Islet of Langerhans (tissue), 1 donor: ENCODE results near the gene TMEM94.

ENCODE experiments used
- FAIRE-seq: peaks from one replicate; lab custom pipeline; 2011; peaks lifted over from hg19 to GRCh38; lab: Jason Lieb, UNC

The TMEM94 gene

DNA sequence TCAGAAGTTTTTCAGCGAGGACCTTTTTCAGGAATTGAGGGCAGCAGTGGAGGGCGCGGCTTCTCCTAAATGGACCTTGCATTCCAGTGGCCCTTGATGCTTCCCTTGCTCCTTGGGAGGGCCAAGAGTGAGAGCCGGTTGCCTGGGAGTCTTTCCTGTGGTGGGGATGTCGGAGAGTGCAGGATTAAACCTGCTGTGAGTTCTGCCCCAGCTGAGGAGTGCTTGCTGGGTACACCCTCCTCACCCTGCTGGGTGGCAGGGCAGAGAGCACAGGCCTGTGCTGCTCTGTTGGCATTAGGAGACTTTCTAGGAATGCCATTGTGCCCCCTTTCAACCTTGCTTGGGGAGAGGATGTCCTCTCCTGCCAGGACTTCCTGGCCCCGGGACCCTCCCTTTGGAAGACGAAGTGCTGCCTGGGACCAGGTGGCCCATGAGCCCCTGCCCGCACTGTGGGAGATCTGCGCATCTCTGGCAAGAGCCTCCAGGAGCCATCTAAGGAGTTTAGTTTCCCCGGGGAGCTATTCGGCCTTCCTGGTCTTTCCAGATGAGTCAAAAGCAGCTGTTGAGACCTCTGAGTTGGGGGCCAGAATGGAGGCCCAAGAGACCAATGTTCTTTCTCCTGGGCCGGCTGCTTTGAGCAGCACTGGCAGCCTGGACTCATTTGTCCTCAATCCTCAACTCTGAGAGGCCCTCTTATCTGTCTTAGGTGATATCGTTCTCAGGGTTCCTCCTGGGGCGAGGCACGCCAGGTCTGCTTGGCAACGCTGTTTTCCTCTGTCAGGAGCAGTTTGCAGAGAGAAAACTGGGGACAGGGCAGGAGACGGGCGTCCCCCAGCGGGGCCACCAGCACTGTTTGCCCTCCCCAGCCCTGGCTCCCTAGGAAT lies 74.6 kb downstream of the TMEM94 start:
- FAIRE-seq = no peak

DNA sequence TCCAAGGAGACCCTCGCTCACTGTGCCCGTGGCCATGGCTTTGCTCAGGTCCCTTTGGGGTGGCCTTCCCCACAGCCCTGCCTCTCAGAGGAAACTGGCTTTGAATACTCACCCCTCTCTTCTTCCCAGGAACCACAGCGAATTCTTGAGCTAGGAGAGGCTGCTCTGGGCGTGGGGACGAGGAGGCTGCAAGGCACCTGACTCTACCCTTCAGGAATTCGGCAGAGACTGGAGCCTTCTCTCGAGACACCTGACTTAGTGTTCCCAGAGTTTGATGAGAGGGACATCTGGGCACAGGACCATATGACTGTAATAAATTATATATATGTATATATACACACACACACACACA lies 75.3 kb downstream of the TMEM94 start:
- no peak for FAIRE-seq

DNA sequence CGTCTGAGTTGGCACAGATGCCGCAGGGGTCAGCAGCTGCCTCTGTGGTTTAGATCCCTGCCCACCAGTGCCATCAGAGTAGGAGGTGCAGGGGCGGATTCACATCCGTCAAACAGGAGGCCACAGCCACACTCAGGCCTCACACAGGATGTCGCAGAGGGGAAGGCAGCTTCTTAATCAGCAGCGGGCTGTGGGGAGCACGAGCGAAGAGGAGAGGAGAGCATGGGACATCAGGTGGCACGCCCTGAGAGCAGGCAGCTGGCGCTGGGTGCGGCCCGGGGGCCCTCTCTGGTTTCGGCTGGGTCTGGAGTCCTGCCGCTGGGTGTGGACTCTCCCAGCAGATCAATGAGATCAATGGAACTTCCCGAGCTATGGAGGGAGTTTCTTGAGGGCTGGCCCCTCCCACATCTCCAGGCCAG lies 78.7 kb downstream of the TMEM94 start:
- no peak for FAIRE-seq

GRCh38 chr17:75535871-75536270 lies 79.4 kb downstream of the TMEM94 start:
- no peak for FAIRE-seq

- no peak for FAIRE-seq
Observed at GRCh38 chr17:75536366-75536765, 79.9 kb downstream of the TMEM94 start.

- no peak for FAIRE-seq
Observed at GRCh38 chr17:75539967-75540729, 83.7 kb downstream of the TMEM94 start.

DNA sequence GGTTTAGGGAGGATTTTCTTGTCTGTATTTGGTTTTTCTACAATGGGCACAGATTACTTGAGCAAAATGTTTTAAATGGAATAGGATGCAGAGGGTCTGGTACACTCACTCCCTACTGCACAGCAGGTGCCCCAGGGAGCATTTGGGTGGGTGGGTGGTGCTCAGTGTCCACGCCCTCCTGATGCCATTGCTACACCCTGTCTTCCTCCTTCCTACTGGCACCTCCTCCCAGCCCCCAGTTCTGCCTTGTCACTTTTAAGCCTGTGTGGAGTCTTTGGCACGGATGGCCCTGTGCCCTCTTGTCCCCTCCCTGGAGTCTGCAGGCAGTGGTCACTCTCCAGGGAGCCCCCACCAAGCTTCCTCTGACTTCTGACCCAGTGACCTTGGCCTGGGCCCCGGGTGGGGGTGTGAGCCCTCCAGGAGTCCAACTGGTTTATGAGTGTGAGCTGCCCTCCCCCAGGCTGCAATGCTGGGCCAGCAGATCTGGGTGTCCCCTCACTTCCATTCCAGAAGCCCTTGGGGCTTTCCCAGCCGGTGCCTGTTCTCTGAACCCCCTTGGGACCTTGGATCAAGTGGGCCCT lies 84.6 kb downstream of the TMEM94 start:
- no peak for FAIRE-seq

- FAIRE-seq = no peak
Observed at GRCh38 chr17:75542229-75542628, 85.8 kb downstream of the TMEM94 start.

- no peak for FAIRE-seq
Observed at GRCh38 chr17:75542728-75543336, 86.4 kb downstream of the TMEM94 start.

- no peak for FAIRE-seq
Observed at GRCh38 chr17:75544250-75544649, 87.8 kb downstream of the TMEM94 start.

DNA sequence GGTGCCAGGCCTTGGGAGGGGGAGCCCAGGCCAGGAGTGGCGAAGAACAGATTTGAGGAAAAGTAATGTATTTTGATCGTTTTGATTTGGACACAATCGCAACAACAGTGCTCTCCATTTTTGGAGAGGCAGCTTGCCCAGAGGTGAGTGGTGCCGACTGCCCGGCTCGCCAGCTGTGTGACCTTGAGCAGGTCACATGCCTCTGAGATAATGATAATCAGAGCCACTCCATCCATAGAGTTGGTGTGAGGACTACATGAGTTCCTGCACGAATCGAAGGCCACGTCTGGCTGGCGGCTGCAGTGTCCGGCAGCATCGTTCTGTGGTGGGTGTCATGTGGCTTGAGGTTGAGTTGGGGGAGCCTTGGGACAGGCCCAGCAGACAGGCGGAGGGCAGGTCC lies 89.7 kb downstream of the TMEM94 start:
- no peak for FAIRE-seq

DNA sequence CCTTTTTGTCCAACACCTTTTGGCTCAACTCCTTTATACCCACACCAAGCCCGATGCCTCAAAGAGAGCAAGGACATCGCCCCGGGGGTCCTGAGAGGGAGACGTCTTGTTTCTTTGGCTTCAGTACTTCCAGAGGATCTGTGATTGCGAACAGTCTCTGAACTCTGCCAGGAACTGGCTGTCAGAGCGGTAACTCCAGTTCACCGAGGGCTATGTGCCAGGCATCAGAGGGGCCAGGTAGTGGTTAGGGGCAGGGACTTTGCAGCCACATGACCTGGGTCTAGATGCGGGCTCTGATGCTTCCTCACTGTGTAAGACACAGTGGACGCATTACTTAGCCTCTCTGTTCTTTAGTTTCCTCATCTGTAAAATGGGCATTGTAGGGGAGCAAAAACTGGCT lies 90.7 kb downstream of the TMEM94 start:
- no peak for FAIRE-seq

- FAIRE-seq = no peak
Observed at GRCh38 chr17:75548813-75549212, 92.4 kb downstream of the TMEM94 start.
